Testis (tissue), 2 donors: Measurements from ENCODE around the gene AGBL1.

Experiments used
- CTCF ChIP-seq, 3 experiments: fragments of 450-650 bp in 2 of 3; fragments of 200-600 bp in 1 of 3; sonication (generic) in 1 of 3; IDR thresholded peaks; one replicate each; pipeline ENCODE4 v1.5.1; 2016 to 2019; ENCODE audit warnings: antibody characterized with exemption in 3 of 3, mild to moderate bottlenecking in 2 of 3, moderate library complexity in 1 of 3
- POLR2A ChIP-seq: fragments of 450-650 bp; IDR thresholded peaks from one replicate; pipeline ENCODE4 v1.6.1; 2017; ENCODE audit warnings: antibody characterized with exemption, mild to moderate bottlenecking, moderate library complexity

- no peak for TF ChIP-seq POLR2A
- TF ChIP-seq CTCF (IDR thresholded peaks at IDR 0.05), result no peak
These were observed 694.1 kb downstream of the AGBL1 start for GRCh38 chr15:86773736-86774135.
